Fibroblast of lung (primary cell): ENCODE data around the gene FGD4.

Experiments
- EZH2 ChIP-seq: IDR thresholded peaks from 2 replicates; pipeline ENCODE4 v1.5.1; 2012; ENCODE audit warnings: low read length, control low read depth, mild to moderate bottlenecking; ENCODE audit errors: missing control alignments
- TF ChIP-seq, protein P1 (sequence below), 2 donors: IDR thresholded peaks in 1 of 2; conservative IDR thresholded peaks in 1 of 2; 1 replicate in 1 of 2; 2 replicates in 1 of 2; pipeline ENCODE4 v1.5.1; 2011 to 2012; ENCODE audit warnings: low read length in 2 of 2, control low read depth in 1 of 2, inconsistent platforms in 1 of 2, low read depth in 1 of 2, mild to moderate bottlenecking in 1 of 2

DNA sequence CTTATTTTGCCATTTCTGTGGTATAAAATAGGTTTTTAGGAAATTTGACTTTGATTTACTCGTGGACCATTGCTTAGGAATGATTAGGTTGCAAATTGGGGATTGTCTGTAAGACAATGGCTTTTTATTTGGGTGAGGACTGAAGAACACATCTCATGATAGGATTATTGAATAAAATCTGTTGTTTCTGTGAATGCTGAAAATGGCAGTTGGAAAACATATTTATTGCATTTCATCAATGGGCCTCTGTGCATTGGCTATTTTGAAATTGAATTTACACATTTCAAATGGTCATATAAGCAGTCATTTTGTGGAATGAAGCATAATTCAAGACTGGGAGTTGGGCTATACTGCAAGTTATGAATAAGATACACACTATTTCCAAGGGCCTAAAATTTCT is 46.0 kb downstream of the FGD4 start:
- TF ChIP-seq, protein P1, sequence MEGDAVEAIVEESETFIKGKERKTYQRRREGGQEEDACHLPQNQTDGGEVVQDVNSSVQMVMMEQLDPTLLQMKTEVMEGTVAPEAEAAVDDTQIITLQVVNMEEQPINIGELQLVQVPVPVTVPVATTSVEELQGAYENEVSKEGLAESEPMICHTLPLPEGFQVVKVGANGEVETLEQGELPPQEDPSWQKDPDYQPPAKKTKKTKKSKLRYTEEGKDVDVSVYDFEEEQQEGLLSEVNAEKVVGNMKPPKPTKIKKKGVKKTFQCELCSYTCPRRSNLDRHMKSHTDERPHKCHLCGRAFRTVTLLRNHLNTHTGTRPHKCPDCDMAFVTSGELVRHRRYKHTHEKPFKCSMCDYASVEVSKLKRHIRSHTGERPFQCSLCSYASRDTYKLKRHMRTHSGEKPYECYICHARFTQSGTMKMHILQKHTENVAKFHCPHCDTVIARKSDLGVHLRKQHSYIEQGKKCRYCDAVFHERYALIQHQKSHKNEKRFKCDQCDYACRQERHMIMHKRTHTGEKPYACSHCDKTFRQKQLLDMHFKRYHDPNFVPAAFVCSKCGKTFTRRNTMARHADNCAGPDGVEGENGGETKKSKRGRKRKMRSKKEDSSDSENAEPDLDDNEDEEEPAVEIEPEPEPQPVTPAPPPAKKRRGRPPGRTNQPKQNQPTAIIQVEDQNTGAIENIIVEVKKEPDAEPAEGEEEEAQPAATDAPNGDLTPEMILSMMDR (conservative IDR thresholded peaks at IDR 0.05 in 1 of 2, IDR thresholded peaks at IDR 0.05 in 1 of 2; ENCODE audit: low read depth in 1 of 2, low read length in 2 of 2), result no peak
- TF ChIP-seq EZH2, result no peak
